HG03175 (cell line): ENCODE data around the gene GASK1B.

Experiments used
- ATAC-seq: cut with Tn5 transposase; IDR thresholded peaks from one replicate; pipeline ENCODE4 v1.9.1; 2021; ENCODE audit warnings: mild to moderate bottlenecking, moderate library complexity; ENCODE audit not compliant: unreplicated experiment

GASK1B gene

GRCh38 chr4:158172261-158173258, at the start of gene GASK1B:
Gene GASK1B (minus strand): TSS chr4:158173025. CDS start chr4:158171375, 1,650 bp downstream.
- peak; percentile 37 for ATAC-seq

DNA sequence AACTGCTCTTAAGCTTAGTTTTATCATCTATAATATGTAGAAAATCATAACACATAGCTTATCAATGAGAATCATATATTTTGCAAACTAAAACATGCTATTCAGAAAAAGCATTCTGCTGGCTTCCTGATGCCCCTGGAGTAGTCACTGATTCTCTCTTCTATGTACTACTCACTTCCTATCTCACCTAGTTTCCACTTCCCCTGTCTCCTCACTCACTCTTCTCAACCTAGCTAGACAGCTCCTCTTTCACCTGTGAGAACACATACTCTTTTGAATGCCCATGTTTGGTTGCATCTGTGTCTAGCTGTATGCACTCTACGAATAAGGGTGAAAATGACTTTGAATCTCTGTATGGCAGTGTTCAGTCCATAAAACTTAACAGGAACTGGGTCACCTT, 46.8 kb upstream of the GASK1B start:
- ATAC-seq, result no peak

DNA sequence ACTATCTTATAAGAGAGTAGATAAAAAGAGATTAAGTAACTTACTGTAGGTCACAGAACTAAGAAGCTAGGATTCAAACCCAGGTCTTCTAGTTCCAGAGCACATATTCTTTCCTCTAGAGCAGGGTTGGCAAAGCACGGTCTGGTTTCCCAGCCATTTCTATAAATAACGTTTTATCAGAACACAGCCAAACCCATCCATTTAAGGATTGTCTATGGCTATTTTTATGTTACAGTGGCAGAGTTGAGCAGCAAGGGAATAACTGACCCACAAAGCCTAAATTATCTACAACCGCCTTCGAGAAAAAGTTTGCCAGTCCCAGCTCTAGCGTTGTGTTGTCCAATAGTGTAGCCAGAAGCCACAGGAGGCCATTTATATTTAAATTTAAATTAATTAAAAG, 44.9 kb upstream of the GASK1B start:
- ATAC-seq, result no peak

GRCh38 chr4:158214856-158215255, 42.0 kb upstream of the GASK1B start:
- ATAC-seq, result no peak

DNA sequence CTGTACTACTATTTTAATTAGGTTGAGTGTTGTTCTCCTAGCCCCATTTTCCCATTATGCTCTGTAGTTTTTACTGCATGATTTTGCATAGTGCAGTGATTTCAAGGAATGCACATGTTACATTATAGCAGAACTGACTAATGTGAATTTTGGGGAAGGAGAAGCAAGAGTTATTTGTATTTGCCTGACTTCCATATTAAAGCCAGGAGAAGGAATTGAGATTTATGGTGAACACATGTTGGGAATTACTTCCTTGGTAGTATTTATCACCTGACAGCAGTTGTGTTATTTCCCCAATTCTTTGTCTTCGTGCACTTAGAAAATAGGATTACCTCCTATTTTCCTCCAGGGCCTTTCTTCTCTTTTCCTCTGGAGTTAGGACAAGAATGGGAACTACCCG, 40.6 kb upstream of the GASK1B start:
- ATAC-seq, result no peak

- no peak for ATAC-seq
Observed at GRCh38 chr4:158211222-158211621, 38.4 kb upstream of the GASK1B start.

- ATAC-seq, result peak; percentile 91
Observed at GRCh38 chr4:158209825-158210807, 37.3 kb upstream of the GASK1B start, which contains the start of gene TMEM144. Gene TMEM144 (plus strand): TSS chr4:158210486. CDS start chr4:158212668, 2,182 bp downstream.

DNA sequence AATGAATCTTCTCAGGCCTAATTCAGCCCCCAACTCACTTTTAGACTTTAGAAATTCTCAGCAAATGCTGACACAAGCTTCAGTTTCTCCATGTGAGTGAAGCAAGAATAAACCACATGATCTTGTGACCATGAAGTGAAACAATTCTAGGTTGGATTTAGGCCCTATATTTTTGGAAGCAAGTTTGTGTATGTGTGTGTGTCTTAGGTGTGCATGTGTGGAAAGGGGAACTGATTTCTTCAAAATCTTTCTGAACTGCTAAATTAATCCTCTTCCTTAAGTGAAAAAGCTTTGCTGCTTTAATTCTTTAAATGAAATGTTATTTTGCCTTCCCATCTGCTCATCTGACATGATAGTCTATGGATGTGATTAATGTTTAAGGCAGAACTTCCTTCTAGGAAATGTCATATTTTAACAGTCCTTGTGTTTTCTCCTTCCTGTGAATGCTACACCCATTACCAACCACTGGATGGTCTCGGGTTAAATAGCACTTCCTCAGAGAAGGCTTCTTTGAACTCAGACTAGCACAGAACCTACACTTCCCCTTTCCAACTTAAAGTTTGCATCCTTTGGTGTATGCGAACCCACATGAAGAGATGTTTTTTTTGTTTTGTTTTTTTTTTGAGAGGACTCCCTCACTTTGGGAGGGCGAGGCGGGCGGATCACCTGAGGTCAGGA, 36.3 kb upstream of the GASK1B start:
- peak; percentile 54 for ATAC-seq

- ATAC-seq, result no peak
Observed at GRCh38 chr4:158203929-158204328, 31.1 kb upstream of the GASK1B start.

- ATAC-seq, result no peak
Observed at GRCh38 chr4:158203436-158203835, 30.6 kb upstream of the GASK1B start.

DNA sequence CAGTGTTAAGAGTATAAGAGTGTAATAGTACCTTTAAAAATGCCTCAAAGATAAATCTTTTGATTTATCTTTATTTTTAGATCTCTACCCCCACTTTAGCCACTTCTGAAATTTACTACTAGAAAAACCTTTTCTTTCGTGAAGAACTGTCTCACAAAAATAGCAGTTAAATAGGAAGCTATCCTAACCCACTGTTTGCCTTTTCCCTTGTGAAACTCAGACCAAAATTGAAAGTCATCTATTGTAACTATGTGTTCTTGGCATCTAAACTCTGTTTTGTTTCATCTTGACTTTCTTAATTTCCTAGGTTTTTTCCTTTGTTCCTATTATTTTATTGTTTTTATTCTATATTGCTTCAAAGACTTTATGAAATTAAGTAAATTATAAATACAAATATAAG, 29.7 kb upstream of the GASK1B start:
- ATAC-seq, result no peak

DNA sequence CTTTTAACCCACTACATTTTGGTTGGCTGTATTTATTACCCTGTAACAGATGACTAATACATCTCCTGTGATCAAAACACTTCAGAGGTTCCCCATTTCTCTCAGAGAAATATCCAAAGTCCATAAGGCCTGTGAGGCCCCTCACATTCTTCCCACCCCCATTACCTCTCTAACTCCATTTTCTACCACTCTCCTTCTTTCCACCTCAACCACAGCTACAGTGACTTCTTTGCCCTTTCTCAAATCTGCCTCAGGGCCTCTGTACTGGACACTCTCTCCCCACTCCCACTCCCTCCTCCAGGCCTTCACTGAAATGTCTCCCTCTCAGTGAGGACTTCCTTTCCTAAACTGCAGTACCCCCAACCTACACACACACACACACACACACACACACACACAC, 29.1 kb upstream of the GASK1B start:
- no peak for ATAC-seq

- no peak for ATAC-seq
Observed at GRCh38 chr4:158201322-158201721, 28.5 kb upstream of the GASK1B start.

DNA sequence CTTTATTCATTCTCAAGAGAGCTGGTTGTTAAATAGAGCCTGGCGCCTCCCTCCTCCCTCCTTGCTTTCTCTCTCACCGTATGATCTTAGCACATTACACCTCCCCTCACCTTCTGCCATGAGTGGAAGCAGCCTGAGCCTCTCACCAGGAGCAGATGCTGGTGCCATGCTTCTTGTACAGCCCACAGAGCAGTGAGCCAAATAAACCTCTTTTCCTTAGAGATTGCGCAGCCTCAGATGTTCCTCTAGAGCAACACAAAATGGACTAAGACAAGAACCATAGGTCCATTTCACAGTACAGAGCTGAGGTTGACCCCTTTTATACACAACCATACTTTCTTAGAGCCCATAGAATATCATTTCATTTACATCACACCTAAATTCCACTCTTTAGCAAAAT, 27.4 kb upstream of the GASK1B start:
- ATAC-seq, result no peak

DNA sequence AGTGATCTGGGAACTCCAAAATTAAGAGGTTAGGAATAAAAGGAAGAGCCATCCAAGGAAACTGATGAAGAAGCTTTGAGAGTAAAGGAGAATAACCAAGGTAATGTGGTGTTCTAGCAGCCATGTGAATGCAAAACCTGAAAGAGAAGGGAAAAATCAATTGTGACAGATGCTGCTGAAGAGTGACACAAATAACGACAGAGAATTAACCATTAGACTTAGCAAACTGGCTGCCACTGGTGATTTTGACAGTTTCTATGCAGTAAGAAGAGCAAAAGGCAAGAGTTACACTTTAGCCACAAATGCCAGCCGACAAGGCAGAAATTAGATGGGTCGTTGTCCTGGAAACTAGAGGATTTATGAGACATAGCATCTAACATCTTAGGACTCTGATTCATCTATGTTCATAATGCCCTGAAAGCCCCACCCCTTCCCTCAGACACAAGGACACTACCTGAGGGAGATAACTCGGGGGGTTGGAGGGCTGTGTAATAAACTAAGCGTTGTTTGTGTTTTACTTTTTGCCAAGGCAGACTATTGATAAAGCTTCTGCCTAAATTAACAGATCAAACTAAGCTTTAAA, 24.5 kb upstream of the GASK1B start:
- ATAC-seq, result no peak

GRCh38 chr4:158195297-158195696, 22.5 kb upstream of the GASK1B start:
- ATAC-seq, result no peak

DNA sequence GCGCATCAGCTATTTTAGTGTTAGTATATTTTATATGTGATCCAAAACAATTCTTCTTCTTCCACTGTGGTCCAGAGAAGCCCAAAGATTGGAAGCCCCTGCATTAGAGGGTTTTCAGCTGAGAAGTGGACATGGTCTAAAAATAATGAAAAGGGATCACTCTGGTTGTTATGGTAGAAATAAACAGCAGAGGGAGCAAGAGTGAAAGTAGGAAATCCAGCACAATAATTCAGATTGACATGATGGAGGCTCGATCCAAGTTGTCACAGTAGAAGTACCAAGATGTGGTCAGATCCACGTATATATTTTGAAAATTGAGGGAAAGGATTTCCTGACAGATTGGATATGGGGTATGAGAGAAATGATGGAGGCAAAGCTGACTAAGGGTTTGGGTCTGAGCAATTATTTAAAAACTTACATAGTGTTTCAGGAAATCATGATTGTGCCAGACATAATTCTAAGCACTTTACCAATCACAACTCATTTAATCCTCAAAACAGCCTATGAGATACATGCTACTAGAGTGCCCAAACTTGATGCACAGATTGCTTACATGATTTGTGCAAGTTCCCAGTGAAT, 20.4 kb upstream of the GASK1B start:
- ATAC-seq, result peak; percentile 65

- ATAC-seq, result no peak
Observed at GRCh38 chr4:158192439-158193158, 19.8 kb upstream of the GASK1B start.

- ATAC-seq, result no peak
Observed at GRCh38 chr4:158190718-158191117, 17.9 kb upstream of the GASK1B start.
